DND-41 (cell line): ENCODE results near the gene MEGF11.

Experiments
- ATAC-seq: fragments of 200-7000 bp; cut with Tn5 transposase; 3 replicates; pipeline ENCODE4 v1.9.1; 2021; ENCODE audit warnings: low read depth; ENCODE audit not compliant: insufficient read depth
- DNase-seq: peaks from one replicate; pipeline ENCODE4 v3.0.0-alpha.2; 2020
- H2AFZ ChIP-seq: 2 replicates; pipeline ENCODE4 v1.6.0; 2012; ENCODE audit warnings: low read depth, low read length
- H3K27ac ChIP-seq: 2 replicates; pipeline ENCODE4 v1.5.1; 2012; ENCODE audit warnings: low read length, inconsistent platforms
- H3K27me3 ChIP-seq: fragments of 200-600 bp; sonication (generic); 2 replicates; pipeline ENCODE4 v1.6.0; 2012; ENCODE audit warnings: low read length, mild to moderate bottlenecking, inconsistent platforms; ENCODE audit not compliant: insufficient read depth, poor library complexity
- H3K36me3 ChIP-seq: 2 replicates; pipeline ENCODE4 v1.5.1; 2012; ENCODE audit warnings: low read length, inconsistent platforms; ENCODE audit not compliant: insufficient read depth
- H3K4me1 ChIP-seq: 2 replicates; pipeline ENCODE4 v1.5.1; 2012; ENCODE audit warnings: mild to moderate bottlenecking, low read length; ENCODE audit not compliant: insufficient read depth
- H3K4me2 ChIP-seq: 2 replicates; pipeline ENCODE4 v1.6.0; 2012; ENCODE audit warnings: mild to moderate bottlenecking, moderate library complexity, low read length, inconsistent platforms; ENCODE audit not compliant: insufficient read depth
- H3K4me3 ChIP-seq, 2 experiments: fragments of 200-600 bp in 1 of 2; shearing (Covaris generic) in 1 of 2; 2 replicates each; pipeline ENCODE4 v1.5.1; 2012 to 2016; ENCODE audit warnings: inconsistent platforms in 2 of 2, low read length in 2 of 2, mild to moderate bottlenecking in 2 of 2, low read depth in 1 of 2, moderate library complexity in 1 of 2
- H3K79me2 ChIP-seq: 2 replicates; pipeline ENCODE4 v1.6.0; 2012; ENCODE audit warnings: low read length, inconsistent platforms; ENCODE audit not compliant: insufficient read depth
- H3K9ac ChIP-seq: 2 replicates; pipeline ENCODE4 v1.6.0; 2012; ENCODE audit warnings: low read depth, mild to moderate bottlenecking, inconsistent platforms, low read length, moderate library complexity
- H3K9me3 ChIP-seq: 2 replicates; pipeline ENCODE4 v1.5.1; 2012; ENCODE audit warnings: low read length, moderate library complexity, mild to moderate bottlenecking, inconsistent platforms; ENCODE audit not compliant: insufficient read depth, severe bottlenecking
- H4K20me1 ChIP-seq: 2 replicates; pipeline ENCODE4 v1.6.0; 2012; ENCODE audit warnings: low read length; ENCODE audit not compliant: insufficient read depth
- EZH2 ChIP-seq: IDR thresholded peaks from 3 replicates; pipeline ENCODE4 v1.6.1; 2012; ENCODE audit warnings: borderline replicate concordance, low read depth, mild to moderate bottlenecking, moderate library complexity, low read length, inconsistent platforms; ENCODE audit not compliant: severe bottlenecking
- TF ChIP-seq, protein P1 (sequence below): IDR thresholded peaks from 2 replicates; pipeline ENCODE4 v1.5.1; 2012; ENCODE audit warnings: borderline replicate concordance, low read length, moderate library complexity, mild to moderate bottlenecking; ENCODE audit not compliant: poor library complexity, severe bottlenecking; ENCODE audit errors: extremely low read depth

MEGF11 gene

GRCh38 chr15:66094331-66094730 is 159.2 kb downstream of the MEGF11 start:
- DNase-seq (no peak), ATAC-seq (no peak)
- H3K4me3 ChIP-seq, result no peak overlapping the region
- H3K4me1 ChIP-seq, result no peaks in the 10 kb centered on the region
- no peak overlapping the region for H3K4me2 ChIP-seq
- TF ChIP-seq, protein P1, sequence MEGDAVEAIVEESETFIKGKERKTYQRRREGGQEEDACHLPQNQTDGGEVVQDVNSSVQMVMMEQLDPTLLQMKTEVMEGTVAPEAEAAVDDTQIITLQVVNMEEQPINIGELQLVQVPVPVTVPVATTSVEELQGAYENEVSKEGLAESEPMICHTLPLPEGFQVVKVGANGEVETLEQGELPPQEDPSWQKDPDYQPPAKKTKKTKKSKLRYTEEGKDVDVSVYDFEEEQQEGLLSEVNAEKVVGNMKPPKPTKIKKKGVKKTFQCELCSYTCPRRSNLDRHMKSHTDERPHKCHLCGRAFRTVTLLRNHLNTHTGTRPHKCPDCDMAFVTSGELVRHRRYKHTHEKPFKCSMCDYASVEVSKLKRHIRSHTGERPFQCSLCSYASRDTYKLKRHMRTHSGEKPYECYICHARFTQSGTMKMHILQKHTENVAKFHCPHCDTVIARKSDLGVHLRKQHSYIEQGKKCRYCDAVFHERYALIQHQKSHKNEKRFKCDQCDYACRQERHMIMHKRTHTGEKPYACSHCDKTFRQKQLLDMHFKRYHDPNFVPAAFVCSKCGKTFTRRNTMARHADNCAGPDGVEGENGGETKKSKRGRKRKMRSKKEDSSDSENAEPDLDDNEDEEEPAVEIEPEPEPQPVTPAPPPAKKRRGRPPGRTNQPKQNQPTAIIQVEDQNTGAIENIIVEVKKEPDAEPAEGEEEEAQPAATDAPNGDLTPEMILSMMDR, result no peak
- no peak for TF ChIP-seq EZH2
- no peaks in the 10 kb centered on the region for H3K9me3 ChIP-seq
- H3K9ac ChIP-seq, result no peak overlapping the region
- H3K36me3 ChIP-seq, result no peaks in the 10 kb centered on the region
- no peak overlapping the region for H3K27ac ChIP-seq
- H3K27me3 ChIP-seq, result peaks cover 5% of the 10 kb centered on the region
- no peaks in the 10 kb centered on the region for H3K79me2 ChIP-seq
- no peak overlapping the region for H2AFZ ChIP-seq
- no peaks in the 10 kb centered on the region for H4K20me1 ChIP-seq

DNA sequence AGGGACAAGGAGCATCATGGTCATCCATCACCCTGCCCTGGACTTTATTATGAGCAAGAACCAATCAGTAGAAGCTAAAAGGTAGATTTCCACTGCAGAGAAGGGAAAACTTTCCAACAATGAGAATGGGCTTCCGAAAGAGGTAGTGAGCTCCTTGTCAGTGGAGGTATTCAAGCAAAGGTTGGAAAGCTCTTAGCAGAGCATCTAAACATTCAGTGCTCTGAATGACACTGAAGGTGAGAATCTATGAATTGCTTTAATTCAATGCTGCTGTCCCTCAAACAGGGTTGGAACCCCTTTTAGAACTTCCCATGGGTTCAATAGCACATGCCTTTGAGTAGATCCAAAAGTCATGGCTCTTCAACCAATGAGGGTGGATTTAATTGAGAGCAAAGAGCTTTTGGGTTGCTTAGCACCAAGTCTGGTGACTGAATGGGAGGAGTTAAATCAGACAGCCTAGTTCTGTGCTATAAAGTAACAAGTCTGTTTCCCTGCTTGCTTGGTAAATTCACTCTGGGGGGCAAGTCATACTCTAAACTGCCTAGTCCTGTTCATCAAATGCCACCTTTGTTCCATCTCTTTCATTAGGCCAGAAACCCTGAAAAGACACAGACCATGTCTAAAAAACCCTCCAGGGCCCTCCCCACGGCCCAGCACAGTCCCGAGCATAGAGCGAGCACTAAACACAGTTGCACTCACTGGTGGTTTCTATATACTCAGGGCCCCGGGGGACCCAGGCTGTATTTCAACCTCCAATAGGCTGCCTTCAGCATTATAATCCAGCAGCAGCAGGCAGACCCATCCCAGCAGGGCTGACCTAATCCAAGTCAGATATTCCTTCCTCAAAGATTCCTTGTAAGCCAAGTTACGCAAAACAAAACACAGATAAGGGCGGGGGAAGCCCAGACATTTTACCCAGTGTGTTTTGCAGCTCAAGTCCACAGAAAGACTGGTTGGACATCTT is 161.2 kb downstream of the MEGF11 start:
- Histone ChIP-seq H3K9ac (no peak overlapping the region), H3K27ac (no peak overlapping the region), H4K20me1 (no peaks in the 10 kb centered on the region), H3K27me3 (peaks cover 5% of the 10 kb centered on the region), H2AFZ (no peak overlapping the region), H3K36me3 (no peaks in the 10 kb centered on the region), H3K79me2 (no peaks in the 10 kb centered on the region), H3K4me1 (no peaks in the 10 kb centered on the region), H3K4me2 (no peak overlapping the region), H3K4me3 (no peak overlapping the region), H3K9me3 (no peaks in the 10 kb centered on the region)
- DNase-seq (no peak), ATAC-seq (no peak)
- no peak for TF ChIP-seq EZH2
- TF ChIP-seq, protein P1, result no peak

DNA sequence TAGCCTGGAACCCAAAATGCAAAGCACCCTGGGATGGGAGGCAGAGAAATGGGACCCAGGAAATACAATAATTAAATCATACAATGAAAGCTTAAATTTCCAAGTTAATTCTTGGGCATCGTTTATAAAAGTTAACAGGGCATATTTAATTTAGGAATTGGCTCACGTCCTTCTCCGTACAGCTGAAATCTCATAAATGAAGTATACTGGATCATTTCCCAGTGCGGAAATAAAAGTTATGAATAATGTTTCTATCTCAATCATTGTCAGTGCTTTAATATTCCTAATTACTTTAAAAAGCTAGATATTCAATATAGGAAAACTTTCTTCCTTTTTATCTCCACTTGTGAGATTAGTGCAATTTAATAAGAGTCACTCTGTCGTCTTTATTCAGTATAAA is 164.0 kb downstream of the MEGF11 start:
- H3K27me3 ChIP-seq, result peaks cover 5% of the 10 kb centered on the region

More for the DNA sequence above, 164.0 kb downstream of the MEGF11 start:
- Histone ChIP-seq H3K79me2 (no peaks in the 10 kb centered on the region), H3K4me1 (no peaks in the 10 kb centered on the region), H3K36me3 (no peaks in the 10 kb centered on the region), H2AFZ (no peak overlapping the region), H3K27ac (no peak overlapping the region), H3K4me2 (no peak overlapping the region), H4K20me1 (no peaks in the 10 kb centered on the region), H3K9ac (no peak overlapping the region), H3K9me3 (no peaks in the 10 kb centered on the region), H3K4me3 (no peak overlapping the region)
- TF ChIP-seq EZH2, result no peak
- TF ChIP-seq, protein P1, result no peak
- ATAC-seq (no peak), DNase-seq (no peak)
